ENCODE results near the gene CD109.
"Not testable (repeated sequence)": the region's sequence is repeated elsewhere in the genome, so short reads cannot be mapped to it uniquely, and the experiment has no call there.

CD109 gene

GRCh38 chr6:73695619-73696421 is at the start of gene CD109:
TSS of gene CD109 (plus strand) at chr6:73696203. CDS start at chr6:73696216, 13 bp downstream.
- peak; percentile 84 for DNase-seq (ENCODE audit: low spot score)

- DNase-seq (ENCODE audit: low spot score): no peak
These were observed 47.8 kb upstream of the CD109 start for GRCh38 chr6:73648166-73648565.

GRCh38 chr6:73649783-73650182 is 46.2 kb upstream of the CD109 start:
- DNase-seq (ENCODE audit: low spot score): no peak

GRCh38 chr6:73652637-73653570 is 43.1 kb upstream of the CD109 start:
- peak; percentile 74 for DNase-seq (ENCODE audit: low spot score)

- DNase-seq (ENCODE audit: low spot score): peak; percentile 95
These were observed 42.2 kb upstream of the CD109 start, which contains the start of gene SLC17A5 for GRCh38 chr6:73653571-73654424. TSS of gene SLC17A5 (minus strand) at chr6:73653992. CDS start at chr6:73653886, 106 bp downstream.

GRCh38 chr6:73655341-73655917 is 40.6 kb upstream of the CD109 start:
- DNase-seq (ENCODE audit: low spot score): no peak

- DNase-seq (ENCODE audit: low spot score): no peak
These were observed 39.4 kb upstream of the CD109 start for GRCh38 chr6:73656531-73657145.

GRCh38 chr6:73657201-73657600 is 38.8 kb upstream of the CD109 start:
- no peak for DNase-seq (ENCODE audit: low spot score)

- DNase-seq (ENCODE audit: low spot score): no peak
These were observed 31.3 kb upstream of the CD109 start for GRCh38 chr6:73664701-73665100.

GRCh38 chr6:73665686-73666319 is 30.2 kb upstream of the CD109 start:
- DNase-seq (ENCODE audit: low spot score): no peak

- no peak for DNase-seq (ENCODE audit: low spot score)
These were observed 29.6 kb upstream of the CD109 start for GRCh38 chr6:73666393-73666792.

- no peak for DNase-seq (ENCODE audit: low spot score)
These were observed 28.2 kb upstream of the CD109 start for GRCh38 chr6:73667798-73668197.

- DNase-seq (ENCODE audit: low spot score): no peak
These were observed 27.0 kb upstream of the CD109 start for GRCh38 chr6:73669005-73669404.

- DNase-seq (ENCODE audit: low spot score): no peak
These were observed 23.9 kb upstream of the CD109 start for GRCh38 chr6:73671911-73672685.

GRCh38 chr6:73675466-73676098 is 20.4 kb upstream of the CD109 start:
- peak; percentile 76 for DNase-seq (ENCODE audit: low spot score)

GRCh38 chr6:73679009-73679408 is 17.0 kb upstream of the CD109 start:
- DNase-seq (ENCODE audit: low spot score): no peak

- DNase-seq (ENCODE audit: low spot score): not testable (repeated sequence)
These were observed 16.2 kb upstream of the CD109 start for GRCh38 chr6:73679846-73680245.

GRCh38 chr6:73680289-73680918 is 15.6 kb upstream of the CD109 start:
- DNase-seq (ENCODE audit: low spot score): no peak

GRCh38 chr6:73683574-73683973 is 12.4 kb upstream of the CD109 start:
- not testable (repeated sequence) for DNase-seq (ENCODE audit: low spot score)

Measured in left forelimb (tissue), 1 donor.